ENCODE results near the gene AFG1L. TPM values are rescaled to one million over a fixed set of nuclear protein-coding genes. Genes with fewer than 3 reads are reported as not detected.
"Not testable (repeated sequence)": the region's sequence is repeated elsewhere in the genome, so short reads cannot be mapped to it uniquely, and the experiment has no call there.

AFG1L gene
- polyA plus RNA-seq, 1 donor: 8.9 TPM

- DNase-seq: no peak
Measured at GRCh38 chr6:108288742-108289141, 6.1 kb upstream of the AFG1L start.

- no peak for DNase-seq
Measured at GRCh38 chr6:108291091-108291490, 3.8 kb upstream of the AFG1L start.

- DNase-seq: not testable (repeated sequence)
Measured at GRCh38 chr6:108292561-108292960, 2.3 kb upstream of the AFG1L start.

DNA sequence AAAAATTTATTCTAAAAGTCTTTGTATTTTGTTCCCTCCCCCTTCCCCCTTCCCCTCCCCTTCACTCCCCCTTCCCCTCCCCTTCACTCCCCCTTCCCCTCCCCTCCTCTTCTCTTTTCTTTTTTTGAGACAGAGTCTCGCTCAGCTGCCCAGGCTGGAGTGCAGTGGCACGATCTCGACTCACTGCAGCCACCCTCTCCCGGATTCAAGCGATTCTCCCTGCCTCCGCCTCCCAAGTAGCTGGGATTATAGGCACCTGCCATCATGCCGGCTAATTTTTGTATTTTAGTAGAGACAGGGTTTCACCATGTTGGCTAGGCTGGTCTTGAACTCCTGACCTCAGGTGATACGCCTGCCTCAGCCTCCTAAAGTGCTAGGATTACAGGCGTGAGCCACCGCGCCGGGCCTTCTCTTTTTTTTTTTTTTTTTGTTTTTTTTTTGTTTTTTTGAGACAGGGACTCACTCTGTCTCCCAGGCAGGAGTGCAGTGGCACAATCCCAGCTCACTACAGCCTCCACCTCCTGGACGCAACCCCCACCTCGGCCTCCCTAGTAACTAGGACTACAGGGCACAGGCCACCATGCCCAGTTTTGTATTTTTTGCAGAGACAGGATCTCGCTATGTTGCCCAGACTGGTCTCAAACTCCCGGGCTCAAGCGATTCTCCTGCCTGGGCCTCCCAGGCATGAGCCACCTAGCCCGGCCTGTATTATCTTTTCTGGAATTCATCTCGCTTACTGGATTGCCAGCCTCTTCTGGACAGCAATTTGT, 1.1 kb upstream of the AFG1L start:
- no peak for DNase-seq

DNA sequence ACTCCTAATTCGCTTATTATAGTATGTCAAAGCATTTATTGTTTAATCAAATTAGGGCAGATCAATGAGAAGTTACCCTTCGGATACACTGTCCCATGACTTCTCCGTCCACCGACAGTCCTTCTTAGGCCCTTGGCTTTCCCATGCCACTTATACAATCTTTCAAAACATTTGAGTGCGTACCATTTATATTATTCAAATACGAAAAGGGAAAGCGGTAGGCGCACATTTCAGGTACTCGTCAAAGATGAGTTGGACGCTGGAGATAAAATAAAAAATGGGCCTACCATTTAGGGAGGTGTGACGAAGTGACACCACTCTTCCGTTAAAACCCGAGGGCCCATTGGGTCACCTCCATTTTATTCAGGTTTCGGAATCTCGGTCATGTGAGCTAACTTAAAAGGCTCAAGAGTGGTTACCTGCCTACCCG, 542 bp upstream of the AFG1L start:
- DNase-seq: no peak

GRCh38 chr6:108295676-108296075, 822 bp downstream of the AFG1L start:
- no peak for DNase-seq

DNA sequence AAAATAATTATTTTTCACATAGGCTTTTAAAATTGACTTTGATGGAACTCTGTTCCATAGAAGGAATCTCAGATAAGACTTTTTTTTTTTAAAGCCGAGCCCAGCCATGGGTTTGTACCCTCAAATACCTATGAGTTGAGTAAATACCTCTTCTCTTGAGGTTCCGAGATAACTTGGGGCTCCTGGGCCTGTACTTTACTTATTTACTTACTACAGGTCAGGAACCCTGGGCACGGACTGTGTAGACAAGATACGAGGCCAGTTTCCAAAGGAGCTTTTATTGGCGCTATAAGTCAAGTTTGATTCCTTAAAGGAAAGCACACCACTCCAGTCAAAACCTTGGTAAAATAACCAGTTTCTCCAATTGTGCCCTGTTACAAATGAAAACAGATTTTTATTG, 7.5 kb downstream of the AFG1L start:
- DNase-seq: no peak

GRCh38 chr6:108304646-108305045, 9.8 kb downstream of the AFG1L start:
- DNase-seq: no peak

GRCh38 chr6:108308641-108309040, 13.8 kb downstream of the AFG1L start:
- DNase-seq: not testable (repeated sequence)

DNA sequence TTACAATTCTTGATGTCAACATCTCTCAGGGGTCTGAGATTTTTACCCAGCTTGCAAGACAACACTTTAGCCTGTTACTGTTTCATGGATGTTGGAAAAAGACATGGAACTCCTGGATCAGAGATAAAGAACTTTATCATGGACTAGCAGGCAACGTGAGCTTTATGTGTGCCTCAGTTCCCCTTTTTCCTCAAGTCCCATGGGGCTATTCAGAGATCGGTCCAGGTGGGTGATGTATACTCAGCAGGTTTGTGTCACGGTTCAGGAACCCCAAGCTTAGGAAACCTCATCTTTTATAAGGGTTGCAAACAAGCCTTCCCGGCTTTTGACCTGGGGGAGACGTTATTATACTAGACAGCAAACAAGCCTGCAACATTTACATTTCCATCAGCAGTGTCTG, 15.0 kb downstream of the AFG1L start:
- no peak for DNase-seq

GRCh38 chr6:108312605-108313004, 17.8 kb downstream of the AFG1L start:
- no peak for DNase-seq

DNA sequence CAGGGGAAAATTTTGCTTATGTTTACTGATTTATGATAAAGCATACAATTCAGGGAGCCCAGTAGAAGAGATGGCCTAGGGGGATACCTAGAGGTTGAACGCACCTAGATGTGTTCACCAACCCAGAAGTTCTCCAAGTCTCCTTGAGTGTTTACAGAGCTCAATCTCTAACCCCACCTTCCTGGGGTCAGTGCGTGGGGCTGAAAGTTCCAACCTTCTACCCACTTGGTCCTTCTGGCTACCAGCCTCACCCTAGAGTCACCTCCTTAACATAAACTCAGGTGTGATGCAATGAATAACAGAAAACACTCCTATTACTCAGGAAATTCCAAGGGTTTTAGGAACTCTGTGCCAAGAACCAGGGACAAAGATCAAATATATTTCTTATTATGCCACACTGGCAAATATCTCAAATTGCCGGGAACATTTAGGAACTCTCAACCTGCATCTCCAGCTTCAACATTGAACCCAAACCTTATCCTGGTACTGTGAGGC, 26.4 kb downstream of the AFG1L start:
- DNase-seq: no peak

DNA sequence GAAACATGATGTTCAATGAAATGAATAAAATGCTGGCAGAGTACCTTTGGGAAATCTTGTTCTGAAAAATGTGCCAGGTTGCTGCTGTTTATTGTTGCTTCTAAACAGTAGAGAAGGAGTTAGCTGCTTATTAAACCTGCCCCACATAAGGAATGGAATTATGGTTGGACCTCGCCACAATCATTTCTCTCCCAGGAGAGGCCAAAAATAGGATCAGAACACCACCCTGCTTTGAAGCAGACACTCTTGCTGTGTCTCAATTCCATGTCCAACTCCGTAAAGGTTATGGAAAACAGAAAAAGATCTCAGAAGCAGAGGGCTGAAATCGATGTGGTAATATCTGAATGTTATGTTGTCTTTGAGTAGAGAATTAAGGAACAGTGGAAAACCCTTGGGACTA, 27.9 kb downstream of the AFG1L start:
- no peak for DNase-seq

GRCh38 chr6:108323710-108324466, 29.0 kb downstream of the AFG1L start:
- DNase-seq: no peak

DNA sequence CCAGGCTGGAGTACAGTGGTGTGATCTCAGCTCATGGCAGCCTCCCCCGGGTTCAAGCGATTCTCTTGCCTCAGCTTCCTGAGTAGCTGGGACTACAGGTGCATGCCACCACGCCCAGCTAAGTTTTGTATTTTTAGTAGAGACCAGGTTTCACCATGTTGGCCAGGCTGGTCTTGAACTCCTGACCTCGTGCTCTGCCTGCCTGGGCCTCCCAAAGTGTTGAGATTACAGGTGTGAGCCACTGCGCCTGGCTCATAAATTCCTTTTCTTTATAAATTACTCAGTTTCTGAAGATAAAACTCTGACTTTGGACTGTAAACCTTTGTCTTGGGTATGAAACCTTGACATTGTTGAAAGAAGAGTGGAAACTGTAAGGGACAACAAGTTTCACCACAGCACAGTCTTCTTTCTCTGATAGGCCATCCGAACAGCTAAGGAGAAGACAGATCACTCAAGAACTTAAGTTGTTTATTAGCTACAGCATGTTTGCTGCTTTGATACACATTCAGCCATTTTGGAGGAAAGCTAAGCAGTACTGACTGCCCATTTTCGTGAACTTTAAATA, 35.4 kb downstream of the AFG1L start:
- not testable (repeated sequence) for DNase-seq

GRCh38 chr6:108330806-108331205, 36.0 kb downstream of the AFG1L start:
- no peak for DNase-seq

GRCh38 chr6:108331982-108332381, 37.1 kb downstream of the AFG1L start:
- DNase-seq: no peak

DNA sequence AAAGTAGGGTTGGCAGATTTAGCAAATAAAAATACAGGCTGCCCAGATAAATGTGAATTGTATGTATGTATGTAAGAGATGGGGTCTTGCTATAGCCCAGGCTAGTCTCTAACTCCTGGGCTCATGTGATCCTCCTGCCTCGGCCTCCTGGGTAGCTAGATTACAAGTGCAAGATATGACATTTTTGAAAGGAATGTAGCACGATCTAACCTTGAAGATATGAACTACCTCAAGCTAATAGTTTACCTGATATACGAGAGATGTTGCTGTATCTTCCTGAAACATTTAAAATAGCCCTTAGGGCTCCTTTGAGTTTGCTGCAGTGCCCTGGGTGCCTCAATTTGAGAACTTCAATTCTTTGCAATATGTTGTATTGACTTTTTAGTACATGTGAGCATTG, 42.1 kb downstream of the AFG1L start:
- DNase-seq: no peak

GRCh38 chr6:108337721-108338120, 42.9 kb downstream of the AFG1L start:
- DNase-seq: no peak

DNA sequence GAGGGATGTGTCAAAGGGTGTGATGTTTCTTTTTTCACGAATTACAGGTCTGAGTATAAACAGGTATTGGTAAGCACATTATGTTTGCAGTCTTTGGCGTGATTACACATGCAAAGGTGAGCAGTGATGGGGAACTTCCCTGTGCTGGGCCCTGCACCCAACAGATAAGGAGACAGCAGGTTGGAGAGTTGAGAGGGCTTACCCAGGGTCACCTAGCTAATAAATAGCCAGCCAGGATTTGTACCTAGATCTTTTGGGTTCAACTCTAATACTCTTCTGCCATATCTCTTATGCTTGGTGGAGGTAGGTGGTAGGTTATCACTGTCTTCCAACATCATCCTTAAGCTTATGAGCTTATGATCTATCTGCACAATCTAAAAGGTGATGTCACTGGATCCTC, 46.5 kb downstream of the AFG1L start:
- DNase-seq: no peak

- no peak for DNase-seq
Measured at GRCh38 chr6:108343894-108344293, 49.0 kb downstream of the AFG1L start.

- no peak for DNase-seq
Measured at GRCh38 chr6:108348655-108349349, 53.9 kb downstream of the AFG1L start.
